C4-2B (cell line): ENCODE measurements around the gene CREB3L4.

Experiments
- H3K27ac ChIP-seq: fragments of 450-650 bp; 2 replicates; pipeline ENCODE4 v1.5.1; 2017
- CTCF ChIP-seq: fragments of 450-650 bp; conservative IDR thresholded peaks from 2 replicates; pipeline ENCODE4 v1.5.1; 2017; ENCODE audit warnings: mild to moderate bottlenecking
- ZFX ChIP-seq: fragments of 450-650 bp; IDR thresholded peaks from 2 replicates; pipeline ENCODE4 v1.6.1; 2017

The CREB3L4 gene

GRCh38 chr1:153932156-153933131 is 35.3 kb upstream of the CREB3L4 start:
- H3K27ac ChIP-seq, result no peak overlapping the region
- no peak for TF ChIP-seq ZFX
- TF ChIP-seq CTCF, result no peak

- no peak for TF ChIP-seq CTCF
- TF ChIP-seq ZFX, result no peak
- no peak overlapping the region for H3K27ac ChIP-seq
Measured at GRCh38 chr1:153933430-153933829, 34.3 kb upstream of the CREB3L4 start.

GRCh38 chr1:153933955-153934354 is 33.7 kb upstream of the CREB3L4 start:
- TF ChIP-seq CTCF (no peak), ZFX (no peak)
- no peak overlapping the region for H3K27ac ChIP-seq

GRCh38 chr1:153934746-153935145 is 33.0 kb upstream of the CREB3L4 start:
- no peak overlapping the region for H3K27ac ChIP-seq
- TF ChIP-seq ZFX, result no peak
- TF ChIP-seq CTCF, result no peak

GRCh38 chr1:153936011-153936802 is 31.5 kb upstream of the CREB3L4 start:
- TF ChIP-seq CTCF, result no peak
- no peak for TF ChIP-seq ZFX
- no peak overlapping the region for H3K27ac ChIP-seq

GRCh38 chr1:153937331-153937730 is 30.4 kb upstream of the CREB3L4 start:
- no peak for TF ChIP-seq CTCF
- no peak for TF ChIP-seq ZFX
- H3K27ac ChIP-seq, result no peak overlapping the region

GRCh38 chr1:153938996-153939395 is 28.7 kb upstream of the CREB3L4 start:
- H3K27ac ChIP-seq, result no peak overlapping the region
- no peak for TF ChIP-seq CTCF
- TF ChIP-seq ZFX, result no peak
